Lower lobe of right lung (tissue), 2 donors: ENCODE data around the gene PIGU. TPM values are rescaled to one million over a fixed set of nuclear protein-coding genes. Genes with fewer than 3 reads are reported as not detected.

ENCODE experiments used
- ATAC-seq, 2 donors: fragments of 200-7000 bp; cut with Tn5 transposase; one replicate each; pipeline ENCODE4 v1.9.1; 2020 to 2022; ENCODE audit warnings: mild to moderate bottlenecking in 2 of 2, moderate library complexity in 2 of 2
- DNase-seq: peaks from one replicate; pipeline ENCODE4 v3.0.0-alpha.2; 2020
- H3K27ac ChIP-seq: fragments of 200-600 bp; one replicate; pipeline ENCODE4 v1.8.0; 2022
- H3K27me3 ChIP-seq: fragments of 200-600 bp; one replicate; pipeline ENCODE4 v1.8.0; 2022; ENCODE audit warnings: low read depth
- H3K36me3 ChIP-seq: fragments of 200-600 bp; one replicate; pipeline ENCODE4 v1.8.0; 2022; ENCODE audit warnings: mild to moderate bottlenecking
- H3K4me1 ChIP-seq: fragments of 200-600 bp; one replicate; pipeline ENCODE4 v1.8.0; 2022
- H3K4me3 ChIP-seq: fragments of 200-600 bp; one replicate; pipeline ENCODE4 v1.8.0; 2022; ENCODE audit warnings: mild to moderate bottlenecking
- H3K9me3 ChIP-seq: fragments of 200-600 bp; one replicate; pipeline ENCODE4 v1.8.0; 2022
- intact Hi-C: fragments of 100-400 bp; cut with DNase I; formaldehyde crosslinking; loops from one replicate; pipeline ENCODE4 v1.11.0; 2022
- total RNA-seq: library from RNA; stranded (reverse); fragmentation: NEBNext Ultra II Directional; extraction: Animal tissue kit (Norgen Biotek cat#: 25700); gene quantifications from one replicate; pipeline ENCODE4 v1.2.1, GENCODE V29; 2021
- TF ChIP-seq, protein P1 (sequence below): fragments of 200-600 bp; IDR thresholded peaks from one replicate; pipeline ENCODE4 v1.8.0; 2022; ENCODE audit warnings: antibody characterized with exemption, mild to moderate bottlenecking
- donor health status: DM: no; HTN: yes; CAD: no; lungs with severe emphysema.

Gene PIGU
- total RNA-seq, 1 donor from 2014 or later = 13.8 TPM

- H3K36me3 ChIP-seq = peaks cover 94% of the 10 kb centered on the region
- intact Hi-C loops = no loop called here
Measured at GRCh38 chr20:34534391-34535165, 142.3 kb downstream of the PIGU start.

DNA sequence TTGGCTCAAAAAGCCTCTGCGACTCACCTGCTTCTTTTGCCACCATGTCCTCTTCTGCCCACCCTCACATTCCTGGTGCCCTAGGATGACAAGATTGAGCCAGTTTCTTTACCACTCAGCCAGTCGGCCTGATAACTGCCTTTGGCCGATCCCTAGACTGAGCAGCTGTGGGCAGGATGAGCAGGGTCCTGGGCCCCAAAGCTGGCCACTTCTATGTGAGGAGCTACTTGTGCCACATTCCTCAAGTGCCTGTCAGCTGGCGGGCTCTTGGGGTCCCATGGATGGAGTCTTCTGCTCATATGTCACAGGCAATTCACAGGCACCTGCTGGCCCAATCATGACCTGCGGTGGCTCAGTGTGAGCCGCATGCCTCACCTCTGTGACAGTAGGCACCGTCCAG is 144.1 kb downstream of the PIGU start:
- Histone ChIP-seq H3K36me3 (peaks cover 95% of the 10 kb centered on the region), H3K27ac (no peak overlapping the region), H3K4me1 (peaks cover 25% of the 10 kb centered on the region), H3K27me3 (no peaks in the 10 kb centered on the region), H3K9me3 (no peaks in the 10 kb centered on the region), H3K4me3 (no peak overlapping the region)
- DNase-seq = no peak
- ATAC-seq = no peak
- TF ChIP-seq, protein P1, sequence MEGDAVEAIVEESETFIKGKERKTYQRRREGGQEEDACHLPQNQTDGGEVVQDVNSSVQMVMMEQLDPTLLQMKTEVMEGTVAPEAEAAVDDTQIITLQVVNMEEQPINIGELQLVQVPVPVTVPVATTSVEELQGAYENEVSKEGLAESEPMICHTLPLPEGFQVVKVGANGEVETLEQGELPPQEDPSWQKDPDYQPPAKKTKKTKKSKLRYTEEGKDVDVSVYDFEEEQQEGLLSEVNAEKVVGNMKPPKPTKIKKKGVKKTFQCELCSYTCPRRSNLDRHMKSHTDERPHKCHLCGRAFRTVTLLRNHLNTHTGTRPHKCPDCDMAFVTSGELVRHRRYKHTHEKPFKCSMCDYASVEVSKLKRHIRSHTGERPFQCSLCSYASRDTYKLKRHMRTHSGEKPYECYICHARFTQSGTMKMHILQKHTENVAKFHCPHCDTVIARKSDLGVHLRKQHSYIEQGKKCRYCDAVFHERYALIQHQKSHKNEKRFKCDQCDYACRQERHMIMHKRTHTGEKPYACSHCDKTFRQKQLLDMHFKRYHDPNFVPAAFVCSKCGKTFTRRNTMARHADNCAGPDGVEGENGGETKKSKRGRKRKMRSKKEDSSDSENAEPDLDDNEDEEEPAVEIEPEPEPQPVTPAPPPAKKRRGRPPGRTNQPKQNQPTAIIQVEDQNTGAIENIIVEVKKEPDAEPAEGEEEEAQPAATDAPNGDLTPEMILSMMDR = no peak
- intact Hi-C loops = no loop called here

More at GRCh38 chr20:34534391-34535165, 142.3 kb downstream of the PIGU start:
- no peak overlapping the region for H3K27ac ChIP-seq
- TF ChIP-seq, protein P1 = no peak
- ATAC-seq = no peak
- H3K4me3 ChIP-seq = no peak overlapping the region
- no peaks in the 10 kb centered on the region for H3K9me3 ChIP-seq
- peaks cover 12% of the 10 kb centered on the region for H3K4me1 ChIP-seq
- no peaks in the 10 kb centered on the region for H3K27me3 ChIP-seq
- DNase-seq = no peak

DNA sequence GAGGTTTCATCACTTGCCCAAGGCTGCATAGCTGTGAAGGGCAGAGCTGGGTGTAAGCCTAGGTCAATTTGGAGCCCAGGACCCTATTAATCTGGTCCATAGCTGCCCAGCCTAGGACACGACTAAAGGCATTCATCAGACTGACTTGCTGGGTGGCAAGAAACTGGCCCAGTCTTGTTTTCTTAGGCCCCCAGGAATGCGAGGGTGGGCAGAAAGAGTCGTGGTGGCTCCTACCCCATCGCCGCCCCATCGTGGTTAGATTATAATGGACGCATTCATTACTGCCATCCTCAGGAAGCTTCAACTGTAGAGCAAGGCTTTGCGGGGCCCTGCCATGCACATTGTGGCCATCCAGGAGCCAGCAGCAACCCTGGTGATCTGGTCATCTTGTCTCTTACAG is 144.6 kb downstream of the PIGU start:
- H3K27ac ChIP-seq = no peak overlapping the region
- TF ChIP-seq, protein P1 = no peak
- no peaks in the 10 kb centered on the region for H3K27me3 ChIP-seq
- peaks cover 95% of the 10 kb centered on the region for H3K36me3 ChIP-seq
- no peak for DNase-seq
- no peaks in the 10 kb centered on the region for H3K9me3 ChIP-seq
- peaks cover 26% of the 10 kb centered on the region for H3K4me1 ChIP-seq
- no peak for ATAC-seq
- intact Hi-C loops = no loop called here
- no peak overlapping the region for H3K4me3 ChIP-seq

DNA sequence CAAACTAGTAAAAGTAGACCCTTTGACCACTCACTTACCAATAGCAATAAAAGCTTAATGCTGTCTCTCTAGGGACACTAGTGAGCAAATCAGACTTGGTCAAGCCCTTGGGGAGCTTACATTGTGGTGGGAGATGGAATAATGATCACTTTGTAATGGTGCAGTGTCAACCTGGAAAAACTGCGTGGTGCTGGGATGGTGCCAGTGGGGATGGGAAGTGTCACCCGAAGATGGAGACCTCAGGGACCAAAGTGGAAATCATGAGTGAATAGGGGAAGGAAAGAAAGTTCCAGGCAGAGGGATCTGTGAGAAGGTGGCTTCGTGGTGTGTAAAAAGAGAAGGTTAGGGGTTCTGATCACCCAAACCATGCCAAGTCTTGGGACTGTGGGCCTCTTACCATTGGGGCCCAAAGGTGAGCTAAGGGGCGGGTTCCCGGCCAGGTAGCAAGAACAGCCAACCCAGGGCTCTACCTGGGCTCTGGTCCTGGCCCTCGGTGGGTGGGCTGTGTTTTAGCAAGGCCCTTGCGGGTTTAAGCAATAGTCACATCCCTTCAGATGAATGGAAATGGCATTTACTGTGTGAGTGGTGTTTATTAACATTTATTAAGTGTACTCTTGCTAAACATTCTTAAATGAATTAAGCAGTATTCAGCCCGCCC is 145.2 kb downstream of the PIGU start:
- ATAC-seq (no peak), DNase-seq (no peak)
- peaks cover 95% of the 10 kb centered on the region for H3K36me3 ChIP-seq
- no peak overlapping the region for H3K4me3 ChIP-seq
- H3K4me1 ChIP-seq = peaks cover 32% of the 10 kb centered on the region
- no peaks in the 10 kb centered on the region for H3K9me3 ChIP-seq
- TF ChIP-seq, protein P1 = no peak
- intact Hi-C loops = no loop called here
- no peak overlapping the region for H3K27ac ChIP-seq
- no peaks in the 10 kb centered on the region for H3K27me3 ChIP-seq

DNA sequence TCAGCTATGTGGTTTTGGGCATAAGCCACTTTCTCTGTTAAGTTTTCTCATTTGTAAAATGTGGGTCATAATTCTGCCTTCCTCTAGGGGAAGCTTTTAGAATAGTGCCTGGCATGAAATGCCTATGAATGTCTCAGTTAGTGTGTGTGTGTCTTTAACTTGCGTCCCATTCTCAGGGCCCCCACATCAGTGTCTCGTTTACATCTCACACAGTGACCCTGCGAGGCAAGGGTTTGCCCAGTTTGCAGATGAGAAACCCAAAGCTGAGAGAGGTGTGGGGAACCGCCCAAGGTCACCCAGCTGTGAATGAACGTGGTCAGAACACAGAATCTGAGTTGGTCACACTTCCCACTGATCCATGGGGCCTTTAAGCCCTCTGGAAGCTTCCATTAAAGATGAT is 146.6 kb downstream of the PIGU start:
- ATAC-seq (no peak), DNase-seq (no peak)
- no peak overlapping the region for H3K4me3 ChIP-seq
- TF ChIP-seq, protein P1 = no peak
- intact Hi-C loops = no loop called here
- no peak overlapping the region for H3K27ac ChIP-seq
- H3K9me3 ChIP-seq = no peaks in the 10 kb centered on the region
- H3K36me3 ChIP-seq = peaks cover 87% of the 10 kb centered on the region
- H3K4me1 ChIP-seq = peaks cover 46% of the 10 kb centered on the region
- no peaks in the 10 kb centered on the region for H3K27me3 ChIP-seq
